Mesenchymal stem cell (in vitro differentiated cells and primary cell): Measurements from ENCODE around the gene SLC2A9.

Experiments
- DNase-seq: peaks from one replicate; pipeline ENCODE4 v3.0.0-alpha.2; 2013
- H2AFZ ChIP-seq: one replicate; pipeline ENCODE4 v1.6.1; 2013; ENCODE audit warnings: low read depth, mild to moderate bottlenecking, control low read depth, inconsistent platforms, low read length, moderate library complexity
- H2AK5ac ChIP-seq: 2 replicates; pipeline ENCODE4 v1.6.1; 2013; ENCODE audit warnings: low read length, moderate library complexity, mild to moderate bottlenecking, inconsistent platforms; ENCODE audit not compliant: severe bottlenecking
- H2BK120ac ChIP-seq: one replicate; pipeline ENCODE4 v1.6.1; 2013; ENCODE audit warnings: low read depth, mild to moderate bottlenecking, inconsistent platforms, low read length, moderate library complexity
- H2BK12ac ChIP-seq, 2 experiments: one replicate each; pipeline ENCODE4 v1.6.1; 2013; ENCODE audit warnings: inconsistent platforms in 2 of 2, low read length in 2 of 2, mild to moderate bottlenecking in 2 of 2, moderate library complexity in 2 of 2, control low read depth in 1 of 2
- H2BK15ac ChIP-seq: one replicate; pipeline ENCODE4 v1.6.1; 2013; ENCODE audit warnings: mild to moderate bottlenecking, low read depth, inconsistent platforms; ENCODE audit not compliant: poor library complexity, severe bottlenecking
- H2BK5ac ChIP-seq: 2 replicates; pipeline ENCODE4 v1.6.1; 2013; ENCODE audit warnings: low read depth, mild to moderate bottlenecking, low read length, control low read depth, inconsistent platforms; ENCODE audit not compliant: poor library complexity, severe bottlenecking
- H3K14ac ChIP-seq, 2 experiments: one replicate each; pipeline ENCODE4 v1.6.1; 2013; ENCODE audit warnings: inconsistent platforms in 2 of 2, low read length in 2 of 2, control low read depth in 1 of 2, mild to moderate bottlenecking in 1 of 2, moderate library complexity in 1 of 2
- H3K18ac ChIP-seq, 2 experiments: one replicate each; pipeline ENCODE4 v1.6.1; 2013; ENCODE audit warnings: inconsistent platforms in 2 of 2, low read length in 2 of 2, control low read depth in 1 of 2, low read depth in 1 of 2, mild to moderate bottlenecking in 1 of 2
- H3K23ac ChIP-seq, 2 experiments: one replicate each; pipeline ENCODE4 v1.6.1; 2013; ENCODE audit warnings: inconsistent platforms in 2 of 2, low read length in 2 of 2, mild to moderate bottlenecking in 2 of 2, moderate library complexity in 2 of 2, control low read depth in 1 of 2
- H3K27ac ChIP-seq: 2 replicates; pipeline ENCODE4 v1.5.1; 2013; ENCODE audit warnings: mild to moderate bottlenecking, moderate library complexity, low read length, control low read depth, inconsistent platforms; ENCODE audit not compliant: poor library complexity, severe bottlenecking
- H3K27me3 ChIP-seq, 2 experiments: 2 replicates each; pipeline versions ENCODE4 v1.6.1 to v1.7.0; 2013; ENCODE audit warnings: low read length in 2 of 2, mild to moderate bottlenecking in 2 of 2, moderate library complexity in 2 of 2, control low read depth in 1 of 2, inconsistent platforms in 1 of 2; ENCODE audit not compliant: control insufficient read depth in 1 of 2, insufficient read depth in 1 of 2
- H3K36me3 ChIP-seq, 2 experiments: 2 replicates each; pipeline versions ENCODE4 v1.6.1 to v1.7.0; 2013; ENCODE audit warnings: low read length in 2 of 2, control low read depth in 1 of 2, inconsistent platforms in 1 of 2, low read depth in 1 of 2, mild to moderate bottlenecking in 1 of 2; ENCODE audit not compliant: insufficient read depth in 2 of 2, control insufficient read depth in 1 of 2
- H3K4ac ChIP-seq, 2 experiments: one replicate each; pipeline ENCODE4 v1.6.1; 2013; ENCODE audit warnings: inconsistent platforms in 2 of 2, low read length in 2 of 2, mild to moderate bottlenecking in 2 of 2, moderate library complexity in 2 of 2, control low read depth in 1 of 2, low read depth in 1 of 2
- H3K4me1 ChIP-seq: 2 replicates; pipeline ENCODE4 v1.6.1; 2013; ENCODE audit warnings: low read depth, low read length, control low read depth; ENCODE audit not compliant: control insufficient read depth, insufficient read depth
- H3K4me2 ChIP-seq: 2 replicates; pipeline ENCODE4 v1.6.1; 2013; ENCODE audit warnings: low read length, mild to moderate bottlenecking, inconsistent platforms; ENCODE audit not compliant: poor library complexity, severe bottlenecking
- H3K4me3 ChIP-seq, 2 experiments: 2 replicates each; pipeline versions ENCODE4 v1.5.1 to v1.7.0; 2013; ENCODE audit warnings: low read length in 2 of 2, mild to moderate bottlenecking in 2 of 2, control low read depth in 1 of 2, low read depth in 1 of 2; ENCODE audit not compliant: insufficient read depth in 1 of 2
- H3K79me1 ChIP-seq: replicated peaks from 2 replicates; pipeline ENCODE4 v1.6.1; 2013; ENCODE audit warnings: mild to moderate bottlenecking, control low read depth, low read length, inconsistent platforms; ENCODE audit not compliant: poor library complexity, severe bottlenecking
- H3K9ac ChIP-seq: 2 replicates; pipeline ENCODE4 v1.7.0; 2013; ENCODE audit warnings: mild to moderate bottlenecking, low read length, moderate library complexity
- H3K9me3 ChIP-seq: 2 replicates; pipeline ENCODE4 v1.7.0; 2013; ENCODE audit warnings: mild to moderate bottlenecking, low read length; ENCODE audit not compliant: control insufficient read depth
- H4K8ac ChIP-seq: one replicate; pipeline ENCODE4 v1.6.1; 2013; ENCODE audit warnings: inconsistent platforms, mild to moderate bottlenecking, low read length, moderate library complexity
- H4K91ac ChIP-seq: one replicate; pipeline ENCODE4 v1.6.1; 2013; ENCODE audit warnings: mild to moderate bottlenecking, low read length, inconsistent platforms
- WGBS: methylation state at CpG from one replicate; pipeline ENCODE4 v1.1.7; 2013; ENCODE audit warnings: mixed read lengths; 5-methylcytosine and 5-hydroxymethylcytosine counted together

Gene SLC2A9

DNA sequence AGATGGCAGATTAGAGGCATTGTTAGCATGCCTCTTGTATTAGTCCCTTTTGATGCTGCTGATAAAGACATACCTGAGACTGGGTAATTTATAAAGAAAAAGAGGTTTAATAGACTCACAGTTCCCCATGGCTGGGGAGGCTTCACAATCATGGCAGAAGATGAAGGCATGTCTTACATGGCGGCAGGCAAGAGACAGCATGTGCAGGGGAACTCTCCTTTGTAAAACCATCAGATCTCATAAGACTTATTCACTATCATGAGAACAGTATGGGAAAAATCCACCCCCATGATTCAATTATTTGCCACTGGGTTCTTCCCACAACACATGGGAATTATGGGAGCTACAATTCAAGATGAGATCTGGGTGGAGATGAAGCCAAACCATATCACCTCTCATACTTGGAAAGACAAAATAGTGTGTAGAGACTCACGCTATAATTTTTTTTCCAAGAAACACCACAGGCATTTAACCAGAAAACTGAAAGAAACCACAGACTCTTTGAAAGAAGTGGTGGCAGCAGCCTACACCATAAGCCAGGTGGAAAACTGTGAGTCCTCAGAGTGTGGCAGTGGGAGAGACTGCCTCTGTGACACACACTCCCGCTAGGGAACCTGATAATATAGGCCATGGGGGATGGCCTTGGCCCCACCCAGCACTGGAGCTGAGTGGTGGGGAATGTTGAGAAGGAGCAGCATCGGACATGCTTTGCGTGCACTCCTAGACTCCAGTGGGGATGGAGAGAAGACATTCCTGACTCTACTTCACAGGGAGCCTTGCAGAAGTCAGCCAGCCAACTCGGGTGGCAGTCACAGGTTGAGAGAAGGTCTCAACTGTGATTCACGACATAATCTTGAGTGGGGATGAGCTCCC is 51.5 kb downstream of the SLC2A9 start:
- Histone ChIP-seq H2AK5ac (no peak overlapping the region), H3K36me3 (no peaks in the 10 kb centered on the region), H2AFZ (no peak overlapping the region), H3K23ac (no peak overlapping the region), H3K4me1 (no peaks in the 10 kb centered on the region), H3K18ac (no peak overlapping the region), H2BK120ac (no peak overlapping the region), H4K91ac (no peak overlapping the region), H2BK12ac (no peak overlapping the region), H3K4ac (no peak overlapping the region), H3K14ac (no peak overlapping the region), H3K4me2 (no peak overlapping the region), H2BK5ac (no peak overlapping the region), H3K4me3 (no peak overlapping the region), H4K8ac (no peak overlapping the region), H3K9ac (no peak overlapping the region), H2BK15ac (no peak overlapping the region), H3K27me3 (no peaks in the 10 kb centered on the region), H3K79me1 (no peaks in the 10 kb centered on the region), H3K27ac (no peak overlapping the region), H3K9me3 (no peaks in the 10 kb centered on the region)
- DNase-seq = no peak
- 67% methylated on average over 7 of the region's 7 CpGs for WGBS

DNA sequence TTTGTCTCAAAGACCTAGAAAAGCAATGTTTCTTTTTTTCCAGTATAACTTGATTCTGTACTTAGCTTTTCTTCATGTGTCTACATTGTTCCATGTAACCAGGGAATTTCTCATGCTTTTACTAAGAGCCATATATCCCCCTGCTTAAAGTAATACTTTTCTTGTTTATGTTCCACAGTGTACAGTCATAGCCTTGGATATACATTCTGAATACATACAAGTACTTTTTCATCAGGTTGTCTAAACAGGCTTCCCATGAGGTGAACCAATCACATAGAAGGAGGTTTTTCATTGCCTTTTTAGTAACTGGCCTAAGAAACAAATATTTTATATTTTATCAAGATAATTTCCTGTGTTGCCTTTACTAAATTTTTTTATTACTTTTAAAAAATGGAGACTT is 52.8 kb downstream of the SLC2A9 start:
- Histone ChIP-seq H3K4me2 (no peak overlapping the region), H3K79me1 (no peaks in the 10 kb centered on the region), H4K8ac (no peak overlapping the region), H3K18ac (no peak overlapping the region), H2BK5ac (no peak overlapping the region), H3K9ac (no peak overlapping the region), H3K4me3 (no peak overlapping the region), H3K23ac (no peak overlapping the region), H3K4ac (no peak overlapping the region), H3K14ac (no peak overlapping the region), H2AFZ (no peak overlapping the region), H3K27ac (no peak overlapping the region), H2BK15ac (no peak overlapping the region), H4K91ac (no peak overlapping the region), H2AK5ac (no peak overlapping the region), H2BK120ac (no peak overlapping the region), H3K4me1 (no peaks in the 10 kb centered on the region), H3K36me3 (no peaks in the 10 kb centered on the region), H3K9me3 (no peaks in the 10 kb centered on the region), H3K27me3 (no peaks in the 10 kb centered on the region), H2BK12ac (no peak overlapping the region)
- DNase-seq = peak; percentile 12

DNA sequence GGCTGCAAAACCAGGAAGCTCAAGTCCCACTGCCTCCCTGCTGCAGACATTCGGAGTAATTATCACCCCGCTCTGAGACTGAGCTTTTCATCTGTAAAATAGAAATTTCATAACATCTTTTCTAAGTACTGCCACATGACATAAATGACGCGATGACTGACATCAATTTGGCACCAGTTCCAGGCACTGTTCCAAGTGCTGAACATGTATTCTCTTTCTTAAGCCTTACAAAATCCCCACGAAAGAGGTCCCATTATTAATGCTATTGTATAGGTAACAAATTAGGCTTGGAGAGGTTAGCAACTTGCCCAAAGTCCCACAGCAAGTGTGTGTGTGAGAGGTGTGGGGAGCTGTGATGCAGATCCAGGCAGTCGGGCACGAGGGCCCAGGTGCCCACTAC is 56.4 kb downstream of the SLC2A9 start:
- Histone ChIP-seq H3K27ac (no peak overlapping the region), H3K4ac (no peak overlapping the region), H2BK12ac (no peak overlapping the region), H3K9me3 (peaks cover 3% of the 10 kb centered on the region), H3K4me1 (no peaks in the 10 kb centered on the region), H2BK15ac (no peak overlapping the region), H3K9ac (no peak overlapping the region), H4K91ac (no peak overlapping the region), H2AK5ac (no peak overlapping the region), H3K4me3 (no peak overlapping the region), H2BK120ac (no peak overlapping the region), H3K14ac (no peak overlapping the region), H3K4me2 (no peak overlapping the region), H3K23ac (no peak overlapping the region), H2BK5ac (no peak overlapping the region), H2AFZ (no peak overlapping the region), H3K36me3 (no peaks in the 10 kb centered on the region), H3K79me1 (no peaks in the 10 kb centered on the region), H4K8ac (no peak overlapping the region), H3K18ac (no peak overlapping the region), H3K27me3 (no peaks in the 10 kb centered on the region)
- WGBS = 86% methylated on average over 4 of the region's 7 CpGs
- DNase-seq = no peak

DNA sequence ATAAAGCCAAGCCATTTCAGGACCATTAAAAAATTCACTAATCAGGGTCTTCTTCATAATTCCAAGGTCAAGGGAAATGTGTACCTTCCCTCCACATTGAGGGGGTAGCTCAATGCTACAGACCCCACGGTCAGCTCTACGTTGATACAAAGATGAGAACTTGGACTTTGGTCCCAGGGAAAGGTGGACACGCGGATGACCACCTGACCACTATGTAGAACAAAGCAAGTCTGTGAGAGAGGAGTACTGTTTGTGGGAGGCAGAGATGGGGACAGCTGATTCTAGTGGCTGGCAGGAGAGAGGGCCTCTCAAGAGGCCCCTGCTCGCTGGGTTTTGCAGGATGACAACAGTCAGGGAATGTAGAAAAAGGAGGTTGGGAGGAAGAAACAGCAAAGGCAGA is 58.0 kb downstream of the SLC2A9 start:
- Histone ChIP-seq H4K91ac (no peak overlapping the region), H2BK5ac (no peak overlapping the region), H3K27me3 (no peaks in the 10 kb centered on the region), H2AFZ (no peak overlapping the region), H2BK120ac (no peak overlapping the region), H3K9me3 (peaks cover 3% of the 10 kb centered on the region), H3K4me1 (no peaks in the 10 kb centered on the region), H2BK15ac (no peak overlapping the region), H3K9ac (no peak overlapping the region), H3K18ac (no peak overlapping the region), H3K4ac (no peak overlapping the region), H3K79me1 (no peaks in the 10 kb centered on the region), H3K4me2 (no peak overlapping the region), H3K36me3 (no peaks in the 10 kb centered on the region), H3K4me3 (no peak overlapping the region), H3K14ac (no peak overlapping the region), H3K23ac (no peak overlapping the region), H2BK12ac (no peak overlapping the region), H3K27ac (no peak overlapping the region), H2AK5ac (no peak overlapping the region), H4K8ac (no peak overlapping the region)
- WGBS = 85% methylated on average over 5 of the region's 5 CpGs
- no peak for DNase-seq
